BE2C (cell line): ENCODE results near the gene RUVBL1.

Experiments
- DNase-seq: peaks from one replicate; pipeline ENCODE4 v3.0.0-alpha.2; 2020
- H3K27me3 ChIP-seq: fragments of 250-450 bp; sonication (Bioruptor Pico); 2 replicates; pipeline ENCODE4 v1.5.1; 2020; ENCODE audit warnings: mild to moderate bottlenecking
- H3K36me3 ChIP-seq: fragments of 250-450 bp; sonication (Bioruptor Pico); 2 replicates; pipeline ENCODE4 v1.5.1; 2020; ENCODE audit warnings: mild to moderate bottlenecking
- H3K4me1 ChIP-seq: fragments of 250-450 bp; sonication (Bioruptor Pico); 2 replicates; pipeline ENCODE4 v1.5.1; 2020
- H3K4me3 ChIP-seq: 2 replicates; pipeline ENCODE4 v1.5.1; 2011; ENCODE audit warnings: low read depth, low read length
- H3K9me3 ChIP-seq: fragments of 250-450 bp; sonication (Bioruptor Pico); 2 replicates; pipeline ENCODE4 v1.5.1; 2020
- TF ChIP-seq, protein P1 (sequence below): IDR thresholded peaks from 2 replicates; pipeline ENCODE4 v1.5.1; 2012; ENCODE audit warnings: mild to moderate bottlenecking, low read depth, low read length

Gene RUVBL1

DNA sequence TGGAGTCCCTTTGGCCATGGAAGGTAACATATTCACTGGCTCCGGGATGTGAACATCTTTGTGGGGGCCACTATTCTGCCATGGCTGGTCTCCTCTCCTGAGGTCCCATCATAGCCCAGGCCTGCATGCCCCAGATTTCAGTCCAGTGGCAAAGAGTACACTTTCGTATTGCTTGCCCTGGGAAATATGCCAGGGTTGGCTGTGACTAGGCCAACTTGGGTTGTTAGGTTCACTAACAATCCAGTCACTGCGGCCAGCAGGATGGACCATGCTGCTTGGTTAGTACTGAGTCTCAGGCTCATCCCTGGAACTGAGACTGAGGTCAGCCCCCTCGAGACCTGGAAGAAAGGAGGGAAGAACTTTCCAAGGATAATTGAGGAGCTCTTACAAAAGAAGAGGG, 19.9 kb upstream of the RUVBL1 start:
- no peaks in the 10 kb centered on the region for H3K9me3 ChIP-seq
- H3K4me3 ChIP-seq, result no peak overlapping the region
- no peaks in the 10 kb centered on the region for H3K36me3 ChIP-seq
- no peaks in the 10 kb centered on the region for H3K4me1 ChIP-seq
- TF ChIP-seq, protein P1, sequence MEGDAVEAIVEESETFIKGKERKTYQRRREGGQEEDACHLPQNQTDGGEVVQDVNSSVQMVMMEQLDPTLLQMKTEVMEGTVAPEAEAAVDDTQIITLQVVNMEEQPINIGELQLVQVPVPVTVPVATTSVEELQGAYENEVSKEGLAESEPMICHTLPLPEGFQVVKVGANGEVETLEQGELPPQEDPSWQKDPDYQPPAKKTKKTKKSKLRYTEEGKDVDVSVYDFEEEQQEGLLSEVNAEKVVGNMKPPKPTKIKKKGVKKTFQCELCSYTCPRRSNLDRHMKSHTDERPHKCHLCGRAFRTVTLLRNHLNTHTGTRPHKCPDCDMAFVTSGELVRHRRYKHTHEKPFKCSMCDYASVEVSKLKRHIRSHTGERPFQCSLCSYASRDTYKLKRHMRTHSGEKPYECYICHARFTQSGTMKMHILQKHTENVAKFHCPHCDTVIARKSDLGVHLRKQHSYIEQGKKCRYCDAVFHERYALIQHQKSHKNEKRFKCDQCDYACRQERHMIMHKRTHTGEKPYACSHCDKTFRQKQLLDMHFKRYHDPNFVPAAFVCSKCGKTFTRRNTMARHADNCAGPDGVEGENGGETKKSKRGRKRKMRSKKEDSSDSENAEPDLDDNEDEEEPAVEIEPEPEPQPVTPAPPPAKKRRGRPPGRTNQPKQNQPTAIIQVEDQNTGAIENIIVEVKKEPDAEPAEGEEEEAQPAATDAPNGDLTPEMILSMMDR, result no peak
- no peak for DNase-seq
- no peaks in the 10 kb centered on the region for H3K27me3 ChIP-seq

DNA sequence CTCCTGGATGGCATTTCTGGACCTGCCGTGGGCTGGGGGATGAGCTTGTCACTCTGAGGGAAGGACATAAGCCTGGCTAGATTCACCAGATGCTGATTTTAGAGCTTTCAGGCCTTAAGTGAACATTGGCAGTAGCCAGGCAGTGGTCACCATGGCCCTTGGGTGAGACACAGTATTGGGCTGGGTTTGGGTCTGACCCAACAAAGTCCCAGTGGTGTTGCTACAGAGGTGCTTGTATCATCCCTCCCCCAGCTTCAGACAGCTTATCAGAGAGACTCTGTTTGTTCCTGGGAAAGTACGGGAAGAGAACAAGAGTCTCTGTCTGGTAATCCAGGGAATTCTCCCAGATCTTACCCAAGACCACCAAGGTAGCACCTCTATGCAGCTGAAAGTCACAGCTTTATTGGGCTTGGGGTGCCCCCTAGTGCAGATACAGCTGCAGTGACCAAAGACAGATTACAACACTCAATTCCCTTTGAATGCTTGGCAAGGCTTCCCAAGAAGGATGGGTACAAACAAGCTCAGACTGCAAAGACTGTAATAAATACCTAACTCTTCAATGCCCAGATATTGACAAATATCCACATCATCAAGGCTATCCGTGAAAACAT, 9.8 kb upstream of the RUVBL1 start:
- TF ChIP-seq, protein P1, result peak; percentile 87
- H3K4me1 ChIP-seq, result no peaks in the 10 kb centered on the region
- no peaks in the 10 kb centered on the region for H3K27me3 ChIP-seq
- H3K9me3 ChIP-seq, result no peaks in the 10 kb centered on the region
- peak; percentile 81 for DNase-seq
- no peak overlapping the region for H3K4me3 ChIP-seq
- H3K36me3 ChIP-seq, result no peaks in the 10 kb centered on the region

DNA sequence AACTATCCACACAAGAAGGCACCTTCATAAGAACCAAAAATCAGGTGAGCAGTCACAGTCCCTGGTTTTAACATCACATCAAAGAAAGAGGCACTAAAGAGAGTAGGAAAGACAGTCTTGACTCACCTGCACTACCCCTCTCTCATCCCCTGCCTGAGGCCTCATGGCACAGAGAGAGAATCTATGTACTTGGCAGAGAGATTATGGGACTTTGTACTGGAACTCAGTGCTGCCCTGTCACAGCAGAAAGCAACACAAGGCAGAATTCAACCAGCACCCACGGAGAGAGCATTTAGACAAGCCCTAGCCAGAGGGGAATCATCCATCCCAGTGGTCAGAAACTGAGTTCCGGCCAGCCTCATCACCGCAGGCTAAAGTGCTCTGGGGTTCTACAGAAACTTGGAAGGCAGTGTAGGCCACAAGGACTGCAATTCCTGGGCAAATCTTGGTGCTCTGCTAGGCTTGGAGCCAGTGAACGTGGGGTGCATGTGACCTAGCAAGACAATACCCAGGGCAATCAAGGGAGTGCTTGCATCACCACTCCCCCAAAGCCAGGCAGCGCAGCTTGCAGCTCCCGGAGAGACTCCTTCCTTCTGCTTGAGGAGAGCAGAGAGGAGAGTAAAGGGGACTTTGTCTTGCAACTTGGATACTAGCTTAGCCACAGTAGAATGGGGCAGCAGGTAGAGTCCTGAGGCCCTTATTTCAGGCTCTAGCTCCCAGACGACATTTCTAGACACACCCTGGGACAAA, 8.5 kb upstream of the RUVBL1 start:
- Histone ChIP-seq H3K27me3 (no peaks in the 10 kb centered on the region), H3K4me1 (no peaks in the 10 kb centered on the region), H3K4me3 (no peak overlapping the region), H3K9me3 (no peaks in the 10 kb centered on the region), H3K36me3 (no peaks in the 10 kb centered on the region)
- no peak for DNase-seq
- TF ChIP-seq, protein P1, result no peak

DNA sequence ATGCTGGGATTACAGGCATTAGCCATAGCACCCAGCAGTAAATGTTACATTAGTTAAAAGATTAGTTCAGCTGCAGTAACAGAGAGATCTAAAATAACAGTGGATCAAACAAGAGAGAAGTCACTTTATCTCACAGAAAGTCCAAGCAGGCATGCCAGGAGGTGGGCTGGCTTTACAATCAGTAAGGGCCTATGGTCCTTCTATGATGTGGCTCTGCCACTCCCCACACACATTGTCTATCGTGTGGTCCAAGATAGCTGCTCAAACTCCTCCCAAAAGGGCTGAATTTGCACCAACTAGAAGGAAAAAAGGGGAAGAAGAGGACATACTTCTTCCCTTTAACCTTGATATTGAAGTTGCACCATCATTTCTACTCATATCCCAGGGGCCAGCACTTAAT, 4.6 kb upstream of the RUVBL1 start:
- TF ChIP-seq, protein P1, result no peak
- Histone ChIP-seq H3K4me1 (no peaks in the 10 kb centered on the region), H3K36me3 (no peaks in the 10 kb centered on the region), H3K27me3 (no peaks in the 10 kb centered on the region), H3K4me3 (no peak overlapping the region), H3K9me3 (no peaks in the 10 kb centered on the region)
- no peak for DNase-seq

DNA sequence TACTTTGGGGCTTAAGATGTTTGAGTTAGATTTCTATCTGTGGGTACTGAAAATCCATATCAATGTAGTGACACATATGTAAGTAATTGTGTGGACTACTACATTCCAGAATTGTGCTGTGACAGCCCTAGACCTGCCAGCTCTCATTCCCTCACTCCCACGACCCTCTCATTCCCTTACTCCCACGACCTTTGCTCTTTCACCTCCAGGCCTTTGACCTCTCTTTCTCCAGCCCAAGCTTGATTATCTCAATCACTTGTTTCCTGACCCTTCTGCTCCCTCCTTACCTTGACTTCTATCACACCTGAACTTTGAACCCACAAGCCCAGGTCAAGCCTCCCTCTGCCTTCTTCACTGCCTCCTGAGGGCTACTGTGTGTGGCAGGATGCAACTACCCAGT, 3.6 kb upstream of the RUVBL1 start:
- DNase-seq, result no peak
- Histone ChIP-seq H3K36me3 (peaks cover 2% of the 10 kb centered on the region; the same call in 1 of the 2 replicates), H3K27me3 (no peaks in the 10 kb centered on the region), H3K4me1 (no peaks in the 10 kb centered on the region), H3K9me3 (no peaks in the 10 kb centered on the region), H3K4me3 (no peak overlapping the region)
- TF ChIP-seq, protein P1, result no peak

DNA sequence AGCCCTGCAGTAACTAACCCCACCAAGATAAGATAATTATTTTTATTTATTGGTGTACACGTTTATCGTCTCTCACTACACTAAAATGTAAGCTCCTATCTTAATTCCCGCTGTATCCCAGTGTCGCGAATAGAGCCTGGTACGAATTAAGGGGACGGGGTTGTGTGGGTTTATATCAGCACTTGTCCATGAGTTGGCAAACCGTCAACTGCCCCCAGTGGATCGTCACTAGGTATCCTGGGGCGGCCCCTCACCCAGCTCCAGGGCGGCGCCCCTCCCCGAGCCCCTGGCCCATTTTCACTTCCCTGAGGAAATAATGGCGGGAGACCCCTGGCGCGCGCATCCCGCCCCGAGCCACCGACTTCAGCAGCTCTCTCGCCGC, 465 bp downstream of the RUVBL1 start:
- Histone ChIP-seq H3K27me3 (no peaks in the 10 kb centered on the region), H3K9me3 (no peaks in the 10 kb centered on the region), H3K4me1 (no peaks in the 10 kb centered on the region; the same call in 1 of the 2 replicates), H3K36me3 (peaks cover 21% of the 10 kb centered on the region), H3K4me3 (peak overlapping the region; percentile 94)
- TF ChIP-seq, protein P1, result no peak
- DNase-seq, result no peak
